Stimulated activated naive CD4-positive, alpha-beta T cell (primary cell): ENCODE results near the gene SRPX2.

Source experiments
- DNase-seq, 6 experiments: peaks; one replicate each; lab custom pipeline; 2025; lab: John Stamatoyannopoulos, UW

The SRPX2 gene

GRCh38 chrX:100650841-100651240, 6.8 kb downstream of the SRPX2 start:
- no peak for DNase-seq

- DNase-seq: no peak
These were observed 8.3 kb downstream of the SRPX2 start for GRCh38 chrX:100652266-100652665.

GRCh38 chrX:100654261-100654660, 10.3 kb downstream of the SRPX2 start:
- DNase-seq: no peak

- DNase-seq: no peak
These were observed 15.0 kb downstream of the SRPX2 start for GRCh38 chrX:100658941-100659381.

DNA sequence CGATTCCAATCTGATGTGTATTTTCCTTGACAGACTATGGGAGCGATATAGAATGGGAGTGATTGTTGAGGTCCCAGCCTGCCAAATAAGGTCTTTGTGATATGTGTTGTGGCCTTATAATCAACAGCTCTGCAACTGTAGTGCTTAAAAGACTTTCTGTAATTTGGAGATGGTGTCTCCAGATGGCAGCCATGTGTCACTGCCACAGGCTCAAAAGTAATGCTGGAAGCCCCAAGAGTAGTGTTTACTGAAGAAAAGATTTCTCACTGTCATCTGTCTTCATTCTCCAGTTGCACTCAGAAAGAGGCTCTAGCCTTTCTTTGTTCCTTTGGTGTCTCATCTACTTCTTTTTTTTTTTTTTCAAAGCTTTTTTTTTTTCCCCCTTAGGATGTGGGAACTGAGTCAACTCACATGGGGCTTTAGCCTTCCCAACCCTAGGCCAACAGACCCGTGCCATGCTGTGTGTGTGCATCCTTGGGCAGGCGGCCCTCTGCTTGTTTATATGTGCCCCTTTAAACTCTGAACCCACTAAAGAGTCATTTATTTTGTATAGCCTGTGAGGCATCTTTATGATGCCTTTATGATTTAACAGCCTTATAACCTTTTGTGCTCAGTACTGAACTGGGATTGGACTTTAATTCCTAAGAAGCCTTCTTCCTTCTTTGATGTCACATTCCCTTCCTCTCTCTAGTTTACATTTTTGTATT, 15.6 kb downstream of the SRPX2 start:
- no peak for DNase-seq

DNA sequence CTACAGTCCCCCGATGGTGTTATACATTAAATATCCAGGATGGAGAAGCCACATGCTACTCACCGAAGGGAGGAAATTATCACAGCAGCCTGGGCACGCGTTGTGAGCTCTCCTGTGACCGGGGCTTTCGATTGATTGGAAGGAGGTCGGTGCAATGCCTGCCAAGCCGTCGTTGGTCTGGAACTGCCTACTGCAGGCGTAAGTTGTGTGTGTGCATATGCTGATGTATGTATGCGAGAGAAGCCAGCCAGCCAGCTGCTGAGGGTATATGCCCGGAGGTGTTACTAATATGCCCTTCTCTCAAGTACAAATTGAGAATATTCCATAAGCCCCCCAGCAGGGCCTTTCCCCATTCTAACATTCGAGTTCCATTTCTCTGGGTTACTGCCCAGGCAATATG, 18.2 kb downstream of the SRPX2 start:
- no peak for DNase-seq

DNA sequence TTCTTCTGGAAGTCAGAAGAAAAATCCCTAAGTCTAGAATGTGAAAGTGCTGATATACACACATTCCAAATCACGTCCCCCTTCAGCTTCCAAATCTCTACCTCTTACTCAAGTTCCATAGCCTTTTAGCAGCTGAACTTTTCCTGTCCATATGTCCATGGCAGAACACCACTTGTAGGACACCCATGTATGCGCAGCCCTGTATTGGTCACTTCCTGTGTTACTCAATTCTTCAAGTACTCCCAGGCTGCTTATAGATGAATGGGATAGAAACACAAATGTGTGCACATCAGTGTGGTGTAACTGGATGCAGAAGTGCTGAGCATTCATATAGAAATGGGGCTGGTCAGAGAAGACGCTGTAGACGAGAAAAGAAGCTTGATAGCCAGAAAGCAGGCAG, 18.8 kb downstream of the SRPX2 start:
- DNase-seq: no peak

DNA sequence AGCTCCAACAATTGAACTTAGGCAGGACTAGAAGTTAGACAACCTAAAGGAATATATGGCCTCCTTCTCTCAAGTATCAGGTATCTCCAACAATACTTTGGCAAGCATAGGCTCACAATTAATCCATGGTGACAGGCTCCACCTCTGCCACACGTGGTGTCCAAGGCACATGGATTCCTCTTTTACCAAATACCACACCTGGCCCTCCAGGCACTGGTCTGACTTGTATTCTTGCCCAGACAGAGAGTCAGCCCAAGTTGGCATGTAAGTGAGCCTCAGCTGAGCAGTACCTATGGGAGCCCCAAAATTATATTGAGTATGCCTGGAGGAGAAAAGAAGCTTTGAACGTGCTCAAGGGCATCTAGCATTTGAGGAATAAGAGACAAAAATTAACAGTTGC, 19.6 kb downstream of the SRPX2 start:
- DNase-seq: no peak

DNA sequence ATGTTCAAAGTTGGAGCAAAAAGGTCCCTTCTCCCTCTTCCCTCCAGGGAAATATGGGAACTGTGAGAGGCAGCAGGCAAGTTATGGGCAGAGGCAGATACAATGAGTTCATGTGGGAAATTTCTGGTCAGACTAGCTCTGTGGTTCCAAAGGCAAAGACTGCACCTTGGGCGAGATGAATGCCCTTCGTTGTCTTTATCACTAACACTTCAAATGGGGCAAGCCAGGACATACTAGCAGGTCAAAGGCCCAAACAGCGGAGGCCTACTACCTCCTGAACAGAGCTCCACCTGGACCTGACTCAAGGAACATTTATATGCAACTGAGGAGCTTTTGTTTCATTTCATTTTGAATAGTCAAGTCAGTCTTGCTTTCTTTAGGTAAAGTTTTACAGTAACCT, 29.0 kb downstream of the SRPX2 start:
- no peak for DNase-seq

GRCh38 chrX:100673397-100673953, 29.5 kb downstream of the SRPX2 start:
- no peak for DNase-seq

GRCh38 chrX:100674705-100675104, 30.7 kb downstream of the SRPX2 start:
- DNase-seq: no peak

GRCh38 chrX:100677611-100678181, 33.7 kb downstream of the SRPX2 start:
- no peak for DNase-seq

DNA sequence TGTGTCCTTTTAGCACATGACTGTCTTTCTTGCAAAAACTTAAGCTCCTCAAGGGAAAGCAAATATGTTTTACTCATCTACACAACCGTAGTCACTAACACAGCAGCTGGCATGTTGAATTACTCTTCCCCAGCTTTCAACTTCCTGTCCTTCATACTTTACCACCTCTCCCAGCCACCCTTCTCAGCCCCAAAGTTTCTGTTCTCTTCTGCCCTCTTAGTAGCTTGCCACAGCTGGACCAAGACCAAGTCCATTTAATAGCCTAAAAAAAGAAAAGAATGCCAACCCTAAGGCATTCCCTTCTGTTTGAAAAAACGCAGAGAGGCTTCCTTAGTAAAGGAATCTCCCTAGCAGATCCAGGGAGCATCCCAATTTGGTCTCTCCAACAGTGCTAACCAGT, 36.8 kb downstream of the SRPX2 start:
- no peak for DNase-seq

- DNase-seq: no peak
These were observed 37.6 kb downstream of the SRPX2 start for GRCh38 chrX:100681599-100681998.

GRCh38 chrX:100682939-100683338, 38.9 kb downstream of the SRPX2 start:
- DNase-seq: no peak

DNA sequence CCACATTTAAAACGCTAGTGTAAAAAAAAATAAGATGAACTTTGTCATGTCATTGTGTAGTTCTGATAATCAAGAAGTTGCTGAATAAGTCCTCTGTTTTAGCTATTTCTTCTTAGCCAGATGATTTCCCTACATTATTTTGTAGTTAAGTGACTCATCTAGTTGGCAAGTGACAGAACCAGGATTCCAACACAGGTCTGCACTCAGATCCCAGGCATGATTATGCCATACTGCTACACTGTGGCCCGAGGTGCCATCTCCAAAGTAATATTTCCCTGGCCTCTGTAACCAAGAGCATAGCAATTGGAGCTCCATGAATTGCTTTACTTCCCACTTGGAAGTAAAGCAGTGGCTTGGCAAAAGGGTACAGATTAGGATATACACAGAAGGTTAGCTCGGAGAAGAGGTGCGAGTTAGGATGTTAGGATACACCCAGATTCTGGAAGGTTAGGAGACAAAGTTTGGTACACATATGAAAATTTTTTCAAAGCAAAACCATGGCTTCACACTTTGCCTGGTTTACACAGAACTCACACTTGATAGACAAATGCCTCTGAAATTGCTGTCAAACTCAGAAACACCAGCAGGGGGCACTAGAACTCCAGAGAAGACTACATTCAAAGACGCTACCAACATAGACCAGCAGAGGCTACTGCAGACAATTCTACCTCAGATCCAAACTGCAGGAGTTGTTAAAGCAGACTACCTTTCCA, 41.4 kb downstream of the SRPX2 start:
- DNase-seq: peak; percentile 8 to 72 (median 38)

- no peak for DNase-seq
These were observed 42.0 kb downstream of the SRPX2 start for GRCh38 chrX:100685997-100686305.

DNA sequence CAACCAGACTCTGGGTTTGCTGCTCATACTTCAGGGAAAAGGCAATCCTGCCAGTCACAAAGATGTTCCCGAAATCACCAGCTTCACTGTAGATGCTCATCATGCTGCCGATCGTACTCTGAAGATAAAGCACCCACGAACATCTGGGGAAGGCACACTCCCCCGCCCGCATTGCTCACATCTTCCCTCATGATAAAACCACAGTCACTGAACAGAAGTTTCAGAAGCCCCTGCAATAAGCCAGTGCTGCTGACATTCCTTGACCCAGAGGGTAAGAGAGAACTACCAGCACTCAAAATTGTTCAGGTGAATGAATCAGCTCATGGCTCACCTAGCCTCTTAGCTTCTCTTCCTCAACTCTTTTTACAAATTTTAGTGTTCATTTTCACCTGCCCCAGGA, 43.1 kb downstream of the SRPX2 start:
- no peak for DNase-seq

- DNase-seq: no peak
These were observed 43.5 kb downstream of the SRPX2 start for GRCh38 chrX:100687546-100687945.

DNA sequence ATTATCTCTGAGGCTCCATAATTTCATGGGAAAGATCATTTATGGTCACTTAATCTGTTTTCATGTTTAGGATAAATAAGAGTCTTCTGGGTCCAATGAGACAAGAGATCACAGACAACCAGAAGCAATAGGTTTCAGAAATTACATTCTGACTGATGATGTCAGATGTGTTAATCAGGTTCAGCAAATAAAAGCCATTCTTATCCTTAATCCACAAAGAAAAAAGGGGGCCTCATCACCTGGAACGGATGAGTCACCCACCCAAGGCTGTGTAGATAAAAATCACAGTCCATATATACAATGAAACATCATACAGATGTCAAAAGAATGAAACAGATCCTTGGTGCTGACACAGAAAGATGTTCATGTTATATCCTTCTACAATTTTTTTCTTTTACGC, 51.3 kb downstream of the SRPX2 start:
- DNase-seq: no peak

GRCh38 chrX:100695991-100696390, 52.0 kb downstream of the SRPX2 start:
- DNase-seq: no peak

GRCh38 chrX:100696699-100697351, 52.8 kb downstream of the SRPX2 start:
- no peak for DNase-seq

GRCh38 chrX:100698551-100698950, 54.6 kb downstream of the SRPX2 start:
- DNase-seq: no peak
